Liver (tissue), 9 donors: ENCODE data around the gene MAGI1. TPM values are rescaled to one million over a fixed set of nuclear protein-coding genes. Genes with fewer than 3 reads are reported as not detected.

Experiments used
- DNase-seq: peaks from one replicate; pipeline ENCODE4 v3.0.0-alpha.2; 2017; ENCODE audit warnings: low spot score
- H3K27ac ChIP-seq, 2 donors: one replicate each; pipeline ENCODE4 v1.7.0; 2013; ENCODE audit warnings: inconsistent platforms in 2 of 2, low read length in 2 of 2, control low read depth in 1 of 2, low read depth in 1 of 2, mild to moderate bottlenecking in 1 of 2
- H3K27me3 ChIP-seq, 4 donors: one replicate each; pipeline versions ENCODE4 v1.6.1 to v1.7.0; 2013; ENCODE audit warnings: low read length in 3 of 4, inconsistent platforms in 1 of 4, mild to moderate bottlenecking in 1 of 4, moderate library complexity in 1 of 4; ENCODE audit not compliant: control insufficient read depth in 4 of 4, insufficient read depth in 4 of 4
- H3K36me3 ChIP-seq, 4 donors: one replicate each; pipeline versions ENCODE4 v1.6.1 to v1.7.0; 2013; ENCODE audit warnings: low read length in 3 of 4, mild to moderate bottlenecking in 3 of 4, low read depth in 1 of 4, moderate library complexity in 1 of 4; ENCODE audit not compliant: control insufficient read depth in 4 of 4, insufficient read depth in 3 of 4
- H3K4me1 ChIP-seq, 4 donors: one replicate each; pipeline versions ENCODE4 v1.6.1 to v1.7.0; 2013; ENCODE audit warnings: low read length in 3 of 4, mild to moderate bottlenecking in 3 of 4, moderate library complexity in 1 of 4; ENCODE audit not compliant: control insufficient read depth in 4 of 4, insufficient read depth in 4 of 4
- H3K4me3 ChIP-seq, 3 donors: one replicate each; pipeline versions ENCODE4 v1.6.1 to v1.7.0; 2013; ENCODE audit warnings: low read length in 3 of 3, control low read depth in 1 of 3, low read depth in 1 of 3, mild to moderate bottlenecking in 1 of 3
- H3K9ac ChIP-seq, 2 donors: one replicate each; pipeline ENCODE4 v1.7.0; 2013; ENCODE audit warnings: low read length in 2 of 2, mild to moderate bottlenecking in 2 of 2, moderate library complexity in 2 of 2, control low read depth in 1 of 2, low read depth in 1 of 2
- H3K9me3 ChIP-seq, 4 donors: one replicate each; pipeline versions ENCODE4 v1.6.1 to v1.7.0; 2013; ENCODE audit warnings: low read length in 3 of 4; ENCODE audit not compliant: control insufficient read depth in 4 of 4
- EGR1 ChIP-seq, 2 donors: IDR thresholded peaks; 2 replicates each; pipeline ENCODE4 v1.6.1; 2016 to 2018; ENCODE audit warnings: antibody characterized with exemption in 2 of 2, low read depth in 2 of 2
- FOXA1 ChIP-seq: IDR thresholded peaks from 2 replicates; pipeline ENCODE4 v1.6.1; 2016; ENCODE audit warnings: antibody characterized with exemption
- FOXA2 ChIP-seq: IDR thresholded peaks from 2 replicates; pipeline ENCODE4 v1.6.1; 2016; ENCODE audit warnings: antibody characterized with exemption
- GABPA ChIP-seq, 2 donors: IDR thresholded peaks in 1 of 2; conservative IDR thresholded peaks in 1 of 2; 2 replicates each; pipeline ENCODE4 v1.6.1; 2016; ENCODE audit warnings: antibody characterized with exemption in 2 of 2, mild to moderate bottlenecking in 1 of 2, moderate library complexity in 1 of 2
- HNF4A ChIP-seq, 2 donors: conservative IDR thresholded peaks; 2 replicates each; pipeline ENCODE4 v1.6.1; 2016; ENCODE audit warnings: antibody characterized with exemption in 2 of 2, mild to moderate bottlenecking in 2 of 2
- HNF4G ChIP-seq: IDR thresholded peaks from 2 replicates; pipeline ENCODE4 v1.6.1; 2016; ENCODE audit warnings: antibody characterized with exemption
- JUND ChIP-seq, 2 donors: IDR thresholded peaks; 2 replicates each; pipeline ENCODE4 v1.6.1; 2016; ENCODE audit warnings: antibody characterized with exemption in 2 of 2
- NR2F2 ChIP-seq: IDR thresholded peaks from 2 replicates; pipeline ENCODE4 v1.6.1; 2016; ENCODE audit warnings: antibody characterized with exemption
- RAD21 ChIP-seq, 2 donors: IDR thresholded peaks; 2 replicates each; pipeline ENCODE4 v1.6.1; 2016; ENCODE audit warnings: antibody characterized with exemption in 2 of 2, mild to moderate bottlenecking in 2 of 2
- REST ChIP-seq: IDR thresholded peaks from 2 replicates; pipeline ENCODE4 v1.6.1; 2016; ENCODE audit warnings: antibody characterized with exemption, mild to moderate bottlenecking
- RXRA ChIP-seq, 2 donors: IDR thresholded peaks; 2 replicates each; pipeline ENCODE4 v1.6.1; 2017 to 2018; ENCODE audit warnings: antibody characterized with exemption in 2 of 2, mild to moderate bottlenecking in 1 of 2
- SP1 ChIP-seq: IDR thresholded peaks from 2 replicates; pipeline ENCODE4 v1.6.1; 2018; ENCODE audit warnings: antibody characterized with exemption, mild to moderate bottlenecking
- TAF1 ChIP-seq: conservative IDR thresholded peaks from 2 replicates; pipeline ENCODE4 v1.6.1; 2016; ENCODE audit warnings: antibody characterized with exemption, mild to moderate bottlenecking
- YY1 ChIP-seq: IDR thresholded peaks from 2 replicates; pipeline ENCODE4 v1.6.1; 2016; ENCODE audit warnings: antibody characterized with exemption, mild to moderate bottlenecking
- ZBTB33 ChIP-seq: IDR thresholded peaks from 2 replicates; pipeline ENCODE4 v1.6.1; 2016; ENCODE audit warnings: antibody characterized with exemption
- WGBS: extraction: QIAGEN DNeasy Blood & Tissue Kit; methylation state at CpG from one replicate; pipeline ENCODE4 v1.1.7; 2013; 5-methylcytosine and 5-hydroxymethylcytosine counted together
- polyA plus RNA-seq, 2 donors: library from polyadenylated mRNA; stranded (reverse) in 1 of 2; unstranded in 1 of 2; fragments of 200-250 nt in 1 of 2; fragments of >200 nt in 1 of 2; fragmentation: Nextera tagmentation in 1 of 2; extraction: Ambion mirVana in 1 of 2; gene quantifications; one replicate each; pipeline versions ENCODE4 v1.2.1 to v1.2.3, GENCODE V29; 2013 to 2015
- total RNA-seq, 2 donors: library from RNA; depleted of rRNA; stranded (reverse); fragments of >200 nt; gene quantifications; one replicate each; pipeline ENCODE4 v1.2.3, GENCODE V29; 2014
- TF ChIP-seq, protein P1 (sequence below): IDR thresholded peaks from 2 replicates; pipeline ENCODE4 v1.6.1; 2016; ENCODE audit warnings: antibody characterized with exemption
- TF ChIP-seq, protein P2 (sequence below): IDR thresholded peaks from 2 replicates; pipeline ENCODE4 v1.6.1; 2016; ENCODE audit warnings: antibody characterized with exemption
- TF ChIP-seq, protein P3 (sequence below): fragments of 150-350 bp; IDR thresholded peaks from 2 replicates; pipeline ENCODE4 v1.5.1; 2017; ENCODE audit warnings: improper control_type of control experiment, low read depth, low read length; ENCODE audit not compliant: missing input control
- donor health status: healthy.
- donor health status: healthy.
- donor health status: healthy.
- donor health status: healthy.
- donor health status: healthy.

The MAGI1 gene
- total and polyA plus RNA-seq, 4 donors, result 9.6 to 68.8 (median 14.0) TPM

DNA sequence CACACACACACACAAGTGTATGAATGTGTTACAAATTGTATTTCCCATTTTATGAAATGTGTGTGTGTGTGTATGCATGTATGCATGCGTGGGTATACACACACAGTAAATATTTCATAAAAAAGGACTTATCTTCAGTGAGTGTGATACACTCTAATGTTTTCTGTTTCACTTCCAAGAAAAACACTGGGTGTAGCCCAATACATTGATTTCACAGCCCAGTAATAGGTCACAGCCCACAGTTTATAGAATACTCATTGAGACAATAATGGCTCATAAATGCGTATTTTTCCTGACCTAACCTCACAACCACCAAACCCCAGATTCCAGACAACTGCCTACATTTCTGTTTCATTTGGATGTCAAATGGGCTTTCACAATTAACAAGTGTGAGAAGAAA, 619.5 kb downstream of the MAGI1 start:
- H3K9me3 ChIP-seq, result no peaks in the 10 kb centered on the region
- H3K27me3 ChIP-seq, result no peaks in the 10 kb centered on the region
- H3K36me3 ChIP-seq, result peaks cover 0 to 4% (median 2%) of the 10 kb centered on the region in 4 donors
- H3K27ac ChIP-seq, result no peak overlapping the region
- no peaks in the 10 kb centered on the region for H3K4me1 ChIP-seq
- no peak for DNase-seq
- H3K4me3 ChIP-seq, result no peak overlapping the region
- WGBS, result 91% methylated on average over 2 of the region's 2 CpGs
- TF ChIP-seq FOXA1 (no peak), HNF4G (no peak), YY1 (no peak), HNF4A (conservative IDR thresholded peaks at IDR 0.05) (no peak), GABPA (IDR thresholded peaks at IDR 0.05 in 1 of 2, conservative IDR thresholded peaks at IDR 0.05 in 1 of 2) (no peak), TAF1 (no peak), ZBTB33 (no peak), FOXA2 (no peak), RXRA (IDR thresholded peaks at IDR 0.05) (no peak), RAD21 (IDR thresholded peaks at IDR 0.05) (no peak), SP1 (no peak), JUND (IDR thresholded peaks at IDR 0.05) (no peak), REST (no peak), EGR1 (IDR thresholded peaks at IDR 0.05; ENCODE audit: low read depth in 2 of 2) (no peak), NR2F2 (no peak)
- TF ChIP-seq, protein P1, sequence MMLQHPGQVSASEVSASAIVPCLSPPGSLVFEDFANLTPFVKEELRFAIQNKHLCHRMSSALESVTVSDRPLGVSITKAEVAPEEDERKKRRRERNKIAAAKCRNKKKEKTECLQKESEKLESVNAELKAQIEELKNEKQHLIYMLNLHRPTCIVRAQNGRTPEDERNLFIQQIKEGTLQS, result no peak
- TF ChIP-seq, protein P2, sequence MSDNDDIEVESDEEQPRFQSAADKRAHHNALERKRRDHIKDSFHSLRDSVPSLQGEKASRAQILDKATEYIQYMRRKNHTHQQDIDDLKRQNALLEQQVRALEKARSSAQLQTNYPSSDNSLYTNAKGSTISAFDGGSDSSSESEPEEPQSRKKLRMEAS, result no peak
- TF ChIP-seq, protein P3, sequence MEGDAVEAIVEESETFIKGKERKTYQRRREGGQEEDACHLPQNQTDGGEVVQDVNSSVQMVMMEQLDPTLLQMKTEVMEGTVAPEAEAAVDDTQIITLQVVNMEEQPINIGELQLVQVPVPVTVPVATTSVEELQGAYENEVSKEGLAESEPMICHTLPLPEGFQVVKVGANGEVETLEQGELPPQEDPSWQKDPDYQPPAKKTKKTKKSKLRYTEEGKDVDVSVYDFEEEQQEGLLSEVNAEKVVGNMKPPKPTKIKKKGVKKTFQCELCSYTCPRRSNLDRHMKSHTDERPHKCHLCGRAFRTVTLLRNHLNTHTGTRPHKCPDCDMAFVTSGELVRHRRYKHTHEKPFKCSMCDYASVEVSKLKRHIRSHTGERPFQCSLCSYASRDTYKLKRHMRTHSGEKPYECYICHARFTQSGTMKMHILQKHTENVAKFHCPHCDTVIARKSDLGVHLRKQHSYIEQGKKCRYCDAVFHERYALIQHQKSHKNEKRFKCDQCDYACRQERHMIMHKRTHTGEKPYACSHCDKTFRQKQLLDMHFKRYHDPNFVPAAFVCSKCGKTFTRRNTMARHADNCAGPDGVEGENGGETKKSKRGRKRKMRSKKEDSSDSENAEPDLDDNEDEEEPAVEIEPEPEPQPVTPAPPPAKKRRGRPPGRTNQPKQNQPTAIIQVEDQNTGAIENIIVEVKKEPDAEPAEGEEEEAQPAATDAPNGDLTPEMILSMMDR, result no peak
- no peak overlapping the region for H3K9ac ChIP-seq
